WTC11 (cell line): Measurements from ENCODE around the gene SLC25A10. TPM values are rescaled to one million over a fixed set of nuclear protein-coding genes. Genes with fewer than 3 reads are reported as not detected.

Experiments used
- ATAC-seq: fragments of 200-7000 bp; cut with Tn5 transposase; 2 replicates; pipeline ENCODE4 v1.10.0; 2021; ENCODE audit warnings: mild to moderate bottlenecking, moderate library complexity
- Bru-seq: library from RNA; stranded (reverse); fragments of 400-500 nt; gene quantifications from one replicate; lab custom pipeline; 2021; lab: Mats Ljungman, UMichigan
- CTCF ChIA-PET: fragments of 300-600 bp; sonication (Branson Sonifier 250); formaldehyde crosslinking; loops from one replicate; lab custom pipeline; 2021; ENCODE audit warnings: antibody characterized with exemption; lab: Charles Lee
- POLR2A ChIA-PET: fragments of 350-600 bp; sonication (Branson Sonifier 250); formaldehyde crosslinking; loops from one replicate; lab custom pipeline; 2021; ENCODE audit warnings: antibody characterized with exemption; lab: Charles Lee
- DNase-seq: peaks from one replicate; pipeline ENCODE4 v3.0.0; 2021; ENCODE audit warnings: low spot score
- H3K27ac Mint-ChIP-seq: 2 replicates; pipeline ENCODE4 v1.8.0; 2021; ENCODE audit warnings: mixed read lengths
- H3K27me3 Mint-ChIP-seq: 2 replicates; pipeline ENCODE4 v1.8.0; 2021; ENCODE audit warnings: low read depth, mild to moderate bottlenecking, moderate library complexity, mixed read lengths
- H3K36me3 Mint-ChIP-seq: 2 replicates; pipeline ENCODE4 v1.8.0; 2021; ENCODE audit warnings: mixed read lengths
- H3K4me1 Mint-ChIP-seq: 2 replicates; pipeline ENCODE4 v1.8.0; 2022; ENCODE audit warnings: mixed read lengths
- H3K4me3 Mint-ChIP-seq: 2 replicates; pipeline ENCODE4 v1.8.0; 2021; ENCODE audit warnings: mild to moderate bottlenecking, moderate library complexity, mixed read lengths
- H3K9me3 Mint-ChIP-seq: 2 replicates; pipeline ENCODE4 v1.8.0; 2021; ENCODE audit warnings: mixed read lengths
- ATF3 ChIP-seq: sonication (generic); formaldehyde crosslinking; conservative IDR thresholded peaks from 2 replicates; pipeline ENCODE4 v1.8.1; 2022; ENCODE audit warnings: mild to moderate bottlenecking, missing genetic modification reagents
- ATF6 ChIP-seq: sonication (generic); formaldehyde crosslinking; IDR thresholded peaks from 2 replicates; pipeline ENCODE4 v1.8.1; 2023; ENCODE audit warnings: mild to moderate bottlenecking, missing genetic modification reagents
- CBFB ChIP-seq: sonication (generic); formaldehyde crosslinking; IDR thresholded peaks from 2 replicates; pipeline ENCODE4 v1.8.1; 2022; ENCODE audit warnings: mild to moderate bottlenecking, low read depth, missing genetic modification reagents
- CREB1 ChIP-seq: sonication (generic); formaldehyde crosslinking; IDR thresholded peaks from 2 replicates; pipeline ENCODE4 v1.8.0; 2023; ENCODE audit warnings: mild to moderate bottlenecking, missing genetic modification reagents
- E2F5 ChIP-seq: sonication (generic); formaldehyde crosslinking; IDR thresholded peaks from 2 replicates; pipeline ENCODE4 v1.8.1; 2022; ENCODE audit warnings: mild to moderate bottlenecking, moderate library complexity, missing genetic modification reagents
- FOXJ3 ChIP-seq: sonication (generic); formaldehyde crosslinking; IDR thresholded peaks from 2 replicates; pipeline ENCODE4 v1.9.0; 2021; ENCODE audit warnings: missing genetic modification reagents, mild to moderate bottlenecking, borderline replicate concordance
- GABPB1 ChIP-seq: sonication (generic); formaldehyde crosslinking; IDR thresholded peaks from 2 replicates; pipeline ENCODE4 v1.8.1; 2023; ENCODE audit warnings: mild to moderate bottlenecking, missing genetic modification reagents
- GRHL2 ChIP-seq: fragments of 250-450 bp; sonication (Bioruptor Pico); IDR thresholded peaks from 2 replicates; pipeline ENCODE4 v1.8.0; 2022; ENCODE audit warnings: mild to moderate bottlenecking, moderate library complexity; ENCODE audit not compliant: insufficient replicate concordance, severe bottlenecking
- HMGA2 ChIP-seq: fragments of 250-450 bp; sonication (Bioruptor Pico); IDR thresholded peaks from 2 replicates; pipeline ENCODE4 v1.4.0; 2021; ENCODE audit warnings: mild to moderate bottlenecking, moderate library complexity
- JUN ChIP-seq: sonication (generic); formaldehyde crosslinking; IDR thresholded peaks from 2 replicates; pipeline ENCODE4 v1.8.0; 2023; ENCODE audit warnings: mild to moderate bottlenecking, missing genetic modification reagents
- NFATC4 ChIP-seq: fragments of 250-450 bp; sonication (Bioruptor Pico); IDR thresholded peaks from 2 replicates; pipeline ENCODE4 v1.9.0; 2021; ENCODE audit warnings: mild to moderate bottlenecking
- NR1H2 ChIP-seq: sonication (generic); formaldehyde crosslinking; IDR thresholded peaks from 2 replicates; pipeline ENCODE4 v1.9.0; 2021; ENCODE audit warnings: mild to moderate bottlenecking, moderate library complexity, missing genetic modification reagents
- RELA ChIP-seq: sonication (generic); formaldehyde crosslinking; IDR thresholded peaks from 2 replicates; pipeline ENCODE4 v1.8.1; 2022; ENCODE audit warnings: missing genetic modification reagents, mild to moderate bottlenecking, borderline replicate concordance
- STAT6 ChIP-seq: sonication (generic); formaldehyde crosslinking; conservative IDR thresholded peaks from 2 replicates; pipeline ENCODE4 v1.8.1; 2023; ENCODE audit warnings: mild to moderate bottlenecking, low read depth, missing genetic modification reagents, moderate library complexity
- TEAD1 ChIP-seq: sonication (generic); formaldehyde crosslinking; IDR thresholded peaks from 2 replicates; pipeline ENCODE4 v1.8.0; 2022; ENCODE audit warnings: mild to moderate bottlenecking, missing genetic modification reagents
- ZMAT4 ChIP-seq: fragments of 250-450 bp; sonication (Bioruptor Pico); IDR thresholded peaks from 2 replicates; pipeline ENCODE4 v1.9.0; 2021; ENCODE audit warnings: mild to moderate bottlenecking
- ZNF219 ChIP-seq: sonication (generic); formaldehyde crosslinking; IDR thresholded peaks from 2 replicates; pipeline ENCODE4 v1.8.0; 2023; ENCODE audit warnings: missing genetic modification reagents, mild to moderate bottlenecking, borderline replicate concordance
- ZNF317 ChIP-seq: sonication (generic); formaldehyde crosslinking; IDR thresholded peaks from 2 replicates; pipeline ENCODE4 v1.8.1; 2023; ENCODE audit warnings: low read depth, mild to moderate bottlenecking, moderate library complexity, missing genetic modification reagents, borderline replicate concordance
- ZNF425 ChIP-seq: fragments of 250-450 bp; sonication (Bioruptor Pico); conservative IDR thresholded peaks from 2 replicates; pipeline ENCODE4 v1.9.0; 2021; ENCODE audit warnings: mild to moderate bottlenecking
- ZNF532 ChIP-seq: fragments of 250-450 bp; sonication (Bioruptor Pico); IDR thresholded peaks from 2 replicates; pipeline ENCODE4 v1.9.0; 2021; ENCODE audit warnings: mild to moderate bottlenecking, borderline replicate concordance
- ZNF671 ChIP-seq: fragments of 250-450 bp; sonication (Bioruptor Pico); IDR thresholded peaks from 2 replicates; pipeline ENCODE4 v1.8.0; 2021; ENCODE audit warnings: mild to moderate bottlenecking
- long read RNA-seq, 3 experiments: library from RNA in 1 of 3; library from capped mRNA in 1 of 3; library from polyadenylated mRNA in 1 of 3; unstranded in 2 of 3; stranded (forward) in 1 of 3; transcript quantifications; one replicate each; pipeline ENCODE4 v2.0.0, GENCODE V29; 2021
- total RNA-seq: library from RNA; stranded (reverse); gene quantifications from 3 replicates; pipeline ENCODE4 v1.2.3, GENCODE V29; 2021

Gene SLC25A10
- total RNA-seq (34.0 to 38.7 TPM (median 37.9 TPM) in 3 replicates), Bru-seq, nascent RNA (percentile 63 among the genes with signal in this experiment)
- long read RNA-seq, experiment 1, transcript SLC25A10-207 (12 exons, 1,523 nt): minor isoform, 11 of 174 reads
- long read RNA-seq, experiment 1, transcript SLC25A10-202 (11 exons, 1,885 nt): major isoform, 146 of 174 reads
- long read RNA-seq, experiment 1, partial matches to known transcripts: 4 of 174 reads
- long read RNA-seq, experiment 1, other reads (novel, unspliced or antisense): 12 of 174 reads
- long read RNA-seq, experiment 2, transcript SLC25A10-202 (11 exons, 1,885 nt): major isoform, 28 of 51 reads
- long read RNA-seq, experiment 2, partial matches to known transcripts: 11 of 51 reads
- long read RNA-seq, experiment 2, other reads (novel, unspliced or antisense): 10 of 51 reads
- long read RNA-seq, experiment 3, transcript SLC25A10-202 (11 exons, 1,885 nt): major isoform, 6 of 7 reads
- long read RNA-seq, experiment 3, partial matches to known transcripts: 0 of 7 reads
- long read RNA-seq, experiment 3, other reads (novel, unspliced or antisense): 1 of 7 reads

- ChIA-PET CTCF (interaction anchor here (0.7 to 1.5 kb wide), 9 partner anchors 8 to 590 kb away, joined by 3 to 6 read pairs (median 3); partner anchors contain the start of genes MRPL12 and P4HB), POLR2A (interaction anchor here (0.7 to 2.3 kb wide), 4 partner anchors 9 to 155 kb away, joined by 3 to 11 read pairs (median 4); partner anchors contain the start of gene MRPL12)
- ATAC-seq (peak; percentile 31), DNase-seq (peak; percentile 64)
- Mint-ChIP-seq H3K27ac (peak within 1 kb of the TSS; percentile 83), H3K4me1 (peaks cover 24% of the 10 kb centered on the region), H3K4me3 (peak within 1 kb of the TSS; percentile 92), H3K36me3 (peaks cover under 1% of the 10 kb centered on the region), H3K27me3 (peaks cover 2% of the 10 kb centered on the region; the same call in 1 of the 2 replicates), H3K9me3 (no peaks in the 10 kb centered on the region)
- TF ChIP-seq CBFB (CRISPR knock-in tag) (0 out of 2 replicates have a peak, but pooled peaks have one; percentile 20), GRHL2 (CRISPR knock-in tag) (no peak), NR1H2 (CRISPR knock-in tag) (no peak), STAT6 (no peak), ZNF532 (CRISPR knock-in tag) (no peak), NFATC4 (CRISPR knock-in tag) (peak; percentile 69; the same call in 1 of the 2 replicates), FOXJ3 (CRISPR knock-in tag) (no peak), ATF3 (CRISPR knock-in tag) (no peak), RELA (CRISPR knock-in tag) (no peak), TEAD1 (peak; percentile 20; the same call in 1 of the 2 replicates), CREB1 (CRISPR knock-in tag) (no peak), ZNF671 (CRISPR knock-in tag) (no peak), ZNF425 (no peak), ZNF219 (CRISPR knock-in tag) (no peak), ZNF317 (CRISPR knock-in tag) (0 out of 2 replicates have a peak, but pooled peaks have one; percentile 29), ZMAT4 (CRISPR knock-in tag) (no peak), ATF6 (CRISPR knock-in tag) (no peak), E2F5 (CRISPR knock-in tag) (no peak), HMGA2 (no peak), JUN (CRISPR knock-in tag) (no peak), GABPB1 (CRISPR knock-in tag) (peak; percentile 94)
Measured at GRCh38 chr17:81711814-81712467, at the start of gene SLC25A10. Gene SLC25A10, plus strand, starts transcription at chr17:81712284. Its CDS starts 143 bp downstream, at chr17:81712427.
